AG09319 (cell line): ENCODE measurements around the gene DCST1.

Experiments
- DNase-seq: peaks from one replicate; pipeline ENCODE4 v3.0.0-alpha.2; 2010; ENCODE audit warnings: low read depth; ENCODE audit errors: extremely low read depth
- CTCF ChIP-seq: IDR thresholded peaks from 2 replicates; pipeline ENCODE4 v1.5.1; 2011; ENCODE audit warnings: low read depth, mild to moderate bottlenecking, inconsistent platforms, low read length, moderate library complexity

DCST1 gene

GRCh38 chr1:155011437-155012025 lies 22.1 kb upstream of the DCST1 start:
- TF ChIP-seq CTCF = no peak
- DNase-seq = no peak

- no peak for TF ChIP-seq CTCF
- no peak for DNase-seq
Observed at GRCh38 chr1:155012026-155012546, 21.5 kb upstream of the DCST1 start.

- DNase-seq = no peak
- no peak for TF ChIP-seq CTCF
Observed at GRCh38 chr1:155012776-155013602, 20.6 kb upstream of the DCST1 start.

- no peak for DNase-seq
- no peak for TF ChIP-seq CTCF
Observed at GRCh38 chr1:155013632-155014031, 20.0 kb upstream of the DCST1 start.

GRCh38 chr1:155014709-155015508 lies 18.7 kb upstream of the DCST1 start:
- no peak for TF ChIP-seq CTCF
- no peak for DNase-seq

GRCh38 chr1:155015527-155016230 lies 17.9 kb upstream of the DCST1 start:
- TF ChIP-seq CTCF = no peak

More at GRCh38 chr1:155015527-155016230, 17.9 kb upstream of the DCST1 start:
- no peak for DNase-seq
